Subcutaneous abdominal adipose tissue (tissue), 5 donors: ENCODE data around the gene FAM89B.

ENCODE experiments used
- H3K27ac ChIP-seq: one replicate; pipeline ENCODE4 v1.7.0; 2013; ENCODE audit warnings: low read depth, mild to moderate bottlenecking, inconsistent platforms, low read length, moderate library complexity
- H3K27me3 ChIP-seq, 5 donors: one replicate each; pipeline ENCODE4 v1.7.0; 2013; ENCODE audit warnings: low read length in 5 of 5, inconsistent platforms in 1 of 5; ENCODE audit not compliant: control insufficient read depth in 5 of 5, insufficient read depth in 4 of 5
- H3K36me3 ChIP-seq, 5 donors: one replicate each; pipeline ENCODE4 v1.7.0; 2013; ENCODE audit warnings: low read length in 5 of 5; ENCODE audit not compliant: control insufficient read depth in 5 of 5, insufficient read depth in 5 of 5
- H3K4me1 ChIP-seq, 5 donors: one replicate each; pipeline ENCODE4 v1.7.0; 2013; ENCODE audit warnings: low read length in 5 of 5, mild to moderate bottlenecking in 3 of 5, moderate library complexity in 1 of 5; ENCODE audit not compliant: control insufficient read depth in 5 of 5, insufficient read depth in 5 of 5
- H3K4me3 ChIP-seq, 5 donors: one replicate each; pipeline ENCODE4 v1.7.0; 2013; ENCODE audit warnings: low read length in 5 of 5, low read depth in 1 of 5
- H3K9ac ChIP-seq, 5 donors: one replicate each; pipeline ENCODE4 v1.7.0; 2013; ENCODE audit warnings: low read length in 5 of 5, mild to moderate bottlenecking in 4 of 5, moderate library complexity in 3 of 5
- H3K9me3 ChIP-seq, 5 donors: one replicate each; pipeline ENCODE4 v1.7.0; 2013; ENCODE audit warnings: low read length in 5 of 5; ENCODE audit not compliant: control insufficient read depth in 5 of 5
- donor health status: healthy.
- donor health status: healthy.
- donor health status: healthy.
- donor health status: healthy.
- donor health status: healthy.

The FAM89B gene

GRCh38 chr11:65580756-65581155 is 8.4 kb downstream of the FAM89B start:
- Histone ChIP-seq H3K36me3 (peaks cover 0 to 62% (median 45%) of the 10 kb centered on the region in 5 donors), H3K4me1 (peaks cover 3 to 29% (median 26%) of the 10 kb centered on the region in 5 donors), H3K9me3 (no peaks in the 10 kb centered on the region), H3K9ac (peak overlapping the region in 1 of 5 donors; percentile 29), H3K27me3 (no peaks in the 10 kb centered on the region), H3K4me3 (no peak overlapping the region), H3K27ac (no peak overlapping the region)

- Histone ChIP-seq H3K27ac (no peak overlapping the region), H3K4me1 (peaks cover 3 to 33% (median 28%) of the 10 kb centered on the region in 5 donors), H3K27me3 (no peaks in the 10 kb centered on the region), H3K9me3 (no peaks in the 10 kb centered on the region), H3K4me3 (no peak overlapping the region), H3K9ac (no peak overlapping the region), H3K36me3 (peaks cover 0 to 67% (median 54%) of the 10 kb centered on the region in 5 donors)
These were observed 9.6 kb downstream of the FAM89B start for GRCh38 chr11:65581928-65582327.

GRCh38 chr11:65583589-65583988 is 11.3 kb downstream of the FAM89B start:
- no peak overlapping the region for H3K27ac ChIP-seq

GRCh38 chr11:65584106-65584505 is 11.8 kb downstream of the FAM89B start:
- H3K27me3 ChIP-seq: no peaks in the 10 kb centered on the region
- H3K4me1 ChIP-seq: peaks cover 5 to 34% (median 29%) of the 10 kb centered on the region in 5 donors
- H3K9me3 ChIP-seq: no peaks in the 10 kb centered on the region
- no peak overlapping the region for H3K27ac ChIP-seq
- peaks cover 0 to 62% (median 51%) of the 10 kb centered on the region in 5 donors for H3K36me3 ChIP-seq
- H3K9ac ChIP-seq: no peak overlapping the region
- H3K4me3 ChIP-seq: no peak overlapping the region

More at GRCh38 chr11:65583589-65583988, 11.3 kb downstream of the FAM89B start:
- H3K4me1 ChIP-seq: peaks cover 5 to 33% (median 27%) of the 10 kb centered on the region in 5 donors
- H3K9me3 ChIP-seq: no peaks in the 10 kb centered on the region
- H3K4me3 ChIP-seq: no peak overlapping the region
- H3K9ac ChIP-seq: no peak overlapping the region
- peaks cover 0 to 62% (median 55%) of the 10 kb centered on the region in 5 donors for H3K36me3 ChIP-seq
- no peaks in the 10 kb centered on the region for H3K27me3 ChIP-seq

- no peak overlapping the region for H3K4me3 ChIP-seq
- no peaks in the 10 kb centered on the region for H3K9me3 ChIP-seq
- H3K4me1 ChIP-seq: peaks cover 5 to 34% (median 29%) of the 10 kb centered on the region in 5 donors
- no peaks in the 10 kb centered on the region for H3K27me3 ChIP-seq
- no peak overlapping the region for H3K9ac ChIP-seq
- peaks cover 0 to 56% (median 46%) of the 10 kb centered on the region in 5 donors for H3K36me3 ChIP-seq
- no peak overlapping the region for H3K27ac ChIP-seq
These were observed 12.4 kb downstream of the FAM89B start for GRCh38 chr11:65584723-65585171.

- Histone ChIP-seq H3K36me3 (peaks cover 0 to 56% (median 45%) of the 10 kb centered on the region in 5 donors), H3K9ac (no peak overlapping the region)
These were observed 13.3 kb downstream of the FAM89B start for GRCh38 chr11:65585396-65586246.

GRCh38 chr11:65586247-65586630 is 13.9 kb downstream of the FAM89B start:
- peaks cover 0 to 52% (median 39%) of the 10 kb centered on the region in 5 donors for H3K36me3 ChIP-seq
- H3K27ac ChIP-seq: no peak overlapping the region

More at GRCh38 chr11:65585396-65586246, 13.3 kb downstream of the FAM89B start:
- Histone ChIP-seq H3K27me3 (no peaks in the 10 kb centered on the region), H3K27ac (no peak overlapping the region), H3K9me3 (no peaks in the 10 kb centered on the region), H3K4me3 (no peak overlapping the region), H3K4me1 (peaks cover 5 to 41% (median 29%) of the 10 kb centered on the region in 5 donors)

GRCh38 chr11:65586676-65587075 is 14.3 kb downstream of the FAM89B start:
- Histone ChIP-seq H3K4me3 (no peak overlapping the region), H3K36me3 (peaks cover 0 to 53% (median 35%) of the 10 kb centered on the region in 5 donors), H3K9me3 (no peaks in the 10 kb centered on the region), H3K4me1 (peaks cover 5 to 41% (median 29%) of the 10 kb centered on the region in 5 donors), H3K27ac (no peak overlapping the region), H3K27me3 (no peaks in the 10 kb centered on the region), H3K9ac (no peak overlapping the region)

More at GRCh38 chr11:65586247-65586630, 13.9 kb downstream of the FAM89B start:
- Histone ChIP-seq H3K4me3 (no peak overlapping the region), H3K9me3 (no peaks in the 10 kb centered on the region), H3K4me1 (peaks cover 5 to 41% (median 29%) of the 10 kb centered on the region in 5 donors), H3K9ac (no peak overlapping the region), H3K27me3 (no peaks in the 10 kb centered on the region)

- Histone ChIP-seq H3K27me3 (no peaks in the 10 kb centered on the region), H3K9ac (peak overlapping the region in 2 of 5 donors; percentile 30 to 41), H3K9me3 (no peaks in the 10 kb centered on the region), H3K36me3 (peaks cover 0 to 57% (median 40%) of the 10 kb centered on the region in 5 donors), H3K27ac (no peak overlapping the region), H3K4me1 (peaks cover 5 to 45% (median 31%) of the 10 kb centered on the region in 5 donors), H3K4me3 (no peak overlapping the region)
These were observed 16.1 kb downstream of the FAM89B start for GRCh38 chr11:65588199-65589054.
